Fibroblast of skin of abdomen (primary cell): Measurements from ENCODE around the gene PCDHB4.
"Not testable (repeated sequence)": the region's sequence is repeated elsewhere in the genome, so short reads cannot be mapped to it uniquely, and the experiment has no call there.

Experiments
- DNase-seq: peaks from one replicate; pipeline ENCODE4 v3.0.0-alpha.2; 2013

PCDHB4 gene

GRCh38 chr5:141150224-141150992, 28.8 kb downstream of the PCDHB4 start:
- no peak for DNase-seq

DNA sequence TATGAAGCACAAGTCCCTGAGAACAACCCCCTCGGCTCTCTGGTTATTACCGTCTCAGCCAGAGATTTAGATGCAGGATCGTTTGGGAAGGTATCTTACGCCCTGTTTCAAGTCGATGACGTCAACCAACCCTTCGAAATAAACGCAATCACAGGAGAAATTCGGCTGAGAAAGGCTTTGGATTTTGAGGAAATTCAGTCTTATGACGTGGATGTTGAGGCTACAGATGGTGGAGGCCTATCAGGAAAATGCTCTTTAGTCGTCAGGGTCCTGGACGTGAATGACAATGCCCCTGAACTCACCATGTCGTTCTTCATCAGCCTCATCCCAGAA, 29.3 kb downstream of the PCDHB4 start:
- DNase-seq: no peak

DNA sequence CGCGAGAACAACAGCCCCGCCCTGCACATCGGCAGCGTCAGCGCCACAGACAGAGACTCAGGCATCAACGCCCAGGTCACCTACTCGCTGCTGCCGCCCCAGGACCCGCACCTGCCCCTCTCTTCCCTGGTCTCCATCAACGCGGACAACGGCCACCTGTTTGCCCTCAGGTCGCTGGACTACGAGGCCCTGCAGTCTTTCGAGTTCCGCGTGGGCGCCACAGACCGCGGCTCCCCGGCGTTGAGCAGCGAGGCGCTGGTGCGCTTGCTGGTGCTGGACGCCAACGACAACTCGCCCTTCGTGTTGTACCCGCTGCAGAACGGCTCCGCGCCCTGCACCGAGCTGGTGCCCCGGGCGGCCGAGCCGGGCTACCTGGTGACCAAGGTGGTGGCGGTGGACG, 30.0 kb downstream of the PCDHB4 start:
- DNase-seq: not testable (repeated sequence)

DNA sequence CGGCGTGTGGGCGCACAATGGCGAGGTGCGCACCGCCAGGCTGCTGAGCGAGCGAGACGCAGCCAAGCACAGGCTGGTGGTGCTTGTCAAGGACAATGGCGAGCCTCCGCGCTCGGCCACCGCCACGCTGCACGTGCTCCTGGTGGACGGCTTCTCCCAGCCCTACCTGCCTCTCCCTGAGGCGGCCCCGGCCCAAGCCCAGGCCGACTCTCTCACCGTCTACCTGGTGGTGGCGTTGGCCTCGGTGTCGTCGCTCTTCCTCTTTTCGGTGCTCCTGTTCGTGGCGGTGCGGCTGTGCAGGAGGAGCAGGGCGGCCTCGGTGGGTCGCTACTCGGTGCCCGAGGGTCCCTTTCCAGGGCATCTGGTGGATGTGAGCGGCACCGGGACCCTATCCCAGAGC, 30.5 kb downstream of the PCDHB4 start:
- DNase-seq: not testable (repeated sequence)

- no peak for DNase-seq
Observed at GRCh38 chr5:141155540-141156374, 34.1 kb downstream of the PCDHB4 start.

- DNase-seq: not testable (repeated sequence)
Observed at GRCh38 chr5:141157356-141157755, 35.7 kb downstream of the PCDHB4 start.

- not testable (repeated sequence) for DNase-seq
Observed at GRCh38 chr5:141157901-141158300, 36.3 kb downstream of the PCDHB4 start.

DNA sequence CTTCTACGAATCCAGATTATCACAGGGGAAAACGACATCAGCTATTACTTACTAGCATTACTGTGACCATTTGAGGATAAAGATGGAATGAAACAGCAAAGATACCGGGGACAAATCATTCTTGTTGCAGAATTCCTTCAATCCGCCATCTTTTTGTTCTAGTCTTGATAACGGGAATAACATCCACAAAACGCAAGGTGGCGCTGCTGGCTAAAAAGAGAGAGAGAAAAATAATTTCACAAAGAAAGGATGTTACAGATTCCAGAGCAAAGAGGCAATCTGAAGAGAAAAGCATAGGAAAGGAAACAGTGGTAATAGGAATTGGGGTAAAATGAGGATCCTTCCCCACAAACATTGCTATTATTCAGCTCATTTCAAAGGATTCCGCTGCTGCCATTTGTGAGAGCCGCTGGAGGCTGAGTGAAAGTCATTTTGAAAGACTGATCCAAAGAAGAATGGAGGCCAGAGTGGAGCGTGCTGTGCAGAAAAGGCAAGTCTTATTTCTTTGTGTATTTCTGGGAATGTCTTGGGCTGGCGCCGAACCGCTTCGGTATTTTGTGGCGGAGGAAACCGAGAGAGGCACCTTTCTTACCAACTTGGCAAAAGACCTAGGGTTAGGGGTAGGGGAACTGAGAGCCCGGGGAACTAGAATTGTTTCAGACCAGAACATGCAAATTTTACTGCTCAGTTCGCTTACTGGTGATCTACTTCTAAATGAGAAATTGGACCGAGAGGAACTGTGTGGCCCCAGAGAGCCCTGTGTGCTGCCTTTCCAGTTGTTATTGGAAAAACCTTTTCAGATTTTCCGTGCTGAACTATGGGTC, 51.0 kb downstream of the PCDHB4 start, which contains the start of gene PCDHB7:
Gene PCDHB7, plus strand, starts transcription at position 264 of the 824 bp plus-strand sequence. Its CDS starts 192 bp downstream, at position 456.
- peak; percentile 7 for DNase-seq

- not testable (repeated sequence) for DNase-seq
Observed at GRCh38 chr5:141174291-141175104, 52.9 kb downstream of the PCDHB4 start.
